K562 (cell line): Measurements from ENCODE around the gene ZNF426. TPM values are rescaled to one million over a fixed set of nuclear protein-coding genes. Genes with fewer than 3 reads are reported as not detected.
A peak's percentile ranks its signal among the peaks of the same experiment; 100 is the strongest.

Experiments
- AFF1 ChIP-seq, 2 experiments: fragments of 450-650 bp; IDR thresholded peaks; 2 replicates each; pipeline ENCODE4 v1.6.1; 2018; ENCODE audit warnings: mild to moderate bottlenecking in 2 of 2, low read depth in 1 of 2; ENCODE audit not compliant: partially characterized antibody in 2 of 2
- ATF2 ChIP-seq: sonication (generic); formaldehyde crosslinking; IDR thresholded peaks from 2 replicates; pipeline ENCODE4 v1.8.1; 2022; ENCODE audit warnings: missing genetic modification reagents
- CBX8 ChIP-seq: fragments of 200-600 bp; sonication (generic); IDR thresholded peaks from 2 replicates; pipeline ENCODE4 v1.6.1; 2012; ENCODE audit warnings: borderline replicate concordance, mixed run types, low read depth, mild to moderate bottlenecking, moderate library complexity, mixed read lengths, low read length, control low read depth, inconsistent platforms; ENCODE audit not compliant: poor library complexity, severe bottlenecking; ENCODE audit errors: extremely low read depth
- DIDO1 ChIP-seq: fragments of 450-650 bp; IDR thresholded peaks from 2 replicates; pipeline ENCODE4 v1.6.1; 2016; ENCODE audit warnings: low read depth, missing biosample characterization, missing genetic modification characterization
- E2F5 ChIP-seq: sonication (generic); formaldehyde crosslinking; IDR thresholded peaks from 2 replicates; pipeline ENCODE4 v1.8.0; 2022; ENCODE audit warnings: mild to moderate bottlenecking, missing genetic modification reagents
- HLTF ChIP-seq: fragments of 450-650 bp; IDR thresholded peaks from 2 replicates; pipeline ENCODE4 v1.6.1; 2016
- MBD1 ChIP-seq: fragments of 250-450 bp; sonication (Bioruptor Pico); IDR thresholded peaks from 2 replicates; pipeline ENCODE4 v1.8.0; 2022; ENCODE audit warnings: inconsistent platforms
- NFRKB ChIP-seq: fragments of 450-650 bp; IDR thresholded peaks from 2 replicates; pipeline ENCODE4 v1.6.1; 2016; ENCODE audit warnings: low read depth
- PYGO2 ChIP-seq: fragments of 450-650 bp; IDR thresholded peaks from 2 replicates; pipeline ENCODE4 v1.6.1; 2016; ENCODE audit warnings: mild to moderate bottlenecking, missing genetic modification characterization, moderate library complexity, missing compliant biosample characterization
- RB1 ChIP-seq: fragments of 450-650 bp; IDR thresholded peaks from 2 replicates; pipeline ENCODE4 v1.6.1; 2017; ENCODE audit warnings: low read depth, mild to moderate bottlenecking
- TRIM24 ChIP-seq, 2 experiments: fragments of 450-650 bp; IDR thresholded peaks; 2 replicates each; pipeline ENCODE4 v1.6.1; 2016
- TSC22D4 ChIP-seq: fragments of 450-650 bp; IDR thresholded peaks from 2 replicates; pipeline ENCODE4 v1.6.1; 2016; ENCODE audit warnings: missing genetic modification characterization, missing biosample characterization, control low read depth
- VEZF1 ChIP-seq: fragments of 200-800 bp; sonication (Bioruptor generic); IDR thresholded peaks from 2 replicates; pipeline ENCODE4 v1.6.1; 2017; ENCODE audit warnings: missing genetic modification characterization, missing compliant biosample characterization
- XRCC4 ChIP-seq: IDR thresholded peaks from one replicate; pipeline ENCODE4 v1.6.1; 2011; ENCODE audit not compliant: insufficient read depth, insufficient read length; ENCODE audit errors: extremely low read depth
- ZC3H11A ChIP-seq: IDR thresholded peaks from 2 replicates; pipeline ENCODE4 v1.6.1; 2012; ENCODE audit warnings: low read depth, low read length, improper control_type of control experiment
- polyA plus RNA-seq, 8 experiments: library from polyadenylated mRNA; depleted of rRNA in 4 of 8; stranded (reverse) in 5 of 8; unstranded in 3 of 8; fragments of >200 nt; fragmentation: Nextera tagmentation in 2 of 8; fragmentation: Illumina TruSeq in 1 of 8; extraction: Ambion mirVana in 2 of 8; extraction: Trizol in 1 of 8; gene quantifications; 2 replicates each; pipeline versions ENCODE4 v1.2.1 to v1.2.3, GENCODE V29; 2011 to 2014; ENCODE audit warnings: inconsistent platforms in 1 of 8, missing spikeins in 1 of 8
- total RNA-seq, 7 experiments: library from RNA; depleted of rRNA in 6 of 7; stranded (reverse); fragments of >200 nt in 6 of 7; fragmentation: Illumina TruSeq in 2 of 7; extraction: Trizol in 2 of 7; gene quantifications; 2 replicates each; pipeline versions ENCODE4 v1.2.1 to v1.2.3, GENCODE V29; 2011 to 2021; ENCODE audit warnings: low replicate concordance in 1 of 7

Gene ZNF426
- total and polyA plus RNA-seq, 9 of the 15 experiments (the other 6 are each of a cell fraction or from before 2014, with no cell fraction given), result 3.2 to 14.3 (median 6.9) TPM

- peak in 1 of 2 experiments; percentile 44 for TF ChIP-seq AFF1 (IDR thresholded peaks at IDR 0.05; ENCODE audit: low read depth in 1 of 2, partially characterized antibody in 2 of 2)
- TF ChIP-seq E2F5 (CRISPR knock-in tag), result no peak
- no peak for TF ChIP-seq XRCC4
- TF ChIP-seq HLTF, result 0 out of 2 replicates have a peak, but pooled peaks have one; percentile 44
- peak; percentile 53; the same call in 1 of the 2 replicates for TF ChIP-seq ATF2 (CRISPR knock-in tag)
- no peak for TF ChIP-seq CBX8
- TF ChIP-seq NFRKB, result peak; percentile 88; the same call in 1 of the 2 replicates
- TF ChIP-seq ZC3H11A, result no peak
- TF ChIP-seq RB1, result peak; percentile 53; the same call in 1 of the 2 replicates
- no peak for TF ChIP-seq MBD1 (CRISPR knock-in tag)
- no peak for TF ChIP-seq PYGO2 (tag)
- TF ChIP-seq TRIM24 (IDR thresholded peaks at IDR 0.05), result peak in 1 of 2 experiments; percentile 44; a peak in 1 of 4 replicates
- no peak for TF ChIP-seq TSC22D4 (tag)
- peak; percentile 55; the same call in 1 of the 2 replicates for TF ChIP-seq VEZF1 (CRISPR knock-in tag)
- TF ChIP-seq DIDO1 (tag), result peak; percentile 93
Observed at GRCh38 chr19:9538183-9539058, at the start of gene ZNF426 (continued).
